Retina (tissue), 1 donor: ENCODE results near the gene ZNF565.
"Not testable (repeated sequence)": the region's sequence is repeated elsewhere in the genome, so short reads cannot be mapped to it uniquely, and the experiment has no call there.

ENCODE experiments used
- DNase-seq: peaks from one replicate; pipeline ENCODE4 v3.0.0-alpha.2; 2016

ZNF565 gene

DNA sequence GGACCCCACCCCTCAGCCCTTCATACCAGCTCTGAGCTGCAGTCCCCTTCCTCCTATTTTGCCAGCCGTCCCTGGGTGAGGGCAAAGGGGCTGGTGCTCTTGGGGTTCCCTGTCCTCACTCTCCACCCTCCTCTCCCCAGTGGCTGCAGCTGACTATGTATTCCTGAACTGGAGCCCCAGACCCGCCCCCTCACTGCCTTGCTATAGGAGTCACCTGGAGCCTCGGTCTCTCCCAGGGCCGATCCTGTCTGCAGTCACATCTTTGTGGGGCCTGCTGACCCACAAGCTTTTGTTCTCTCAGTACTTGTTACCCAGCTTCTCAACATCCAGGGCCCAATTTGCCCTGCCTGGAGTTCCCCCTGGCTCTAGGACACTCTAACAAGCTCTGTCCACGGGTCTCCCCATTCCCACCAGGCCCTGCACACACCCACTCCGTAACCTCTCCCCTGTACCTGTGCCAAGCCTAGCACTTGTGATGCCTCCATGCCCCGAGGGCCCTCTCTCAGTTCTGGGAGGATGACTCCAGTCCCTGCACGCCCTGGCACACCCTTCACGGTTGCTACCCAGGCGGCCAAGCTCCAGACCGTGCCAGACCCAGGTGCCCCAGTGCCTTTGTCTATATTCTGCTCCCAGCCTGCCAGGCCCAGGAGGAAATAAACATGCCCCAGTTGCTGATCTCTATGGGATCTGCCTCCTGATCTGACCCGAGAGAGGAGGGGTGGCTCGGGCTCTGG, 64.6 kb downstream of the ZNF565 start:
- DNase-seq, result no peak

DNA sequence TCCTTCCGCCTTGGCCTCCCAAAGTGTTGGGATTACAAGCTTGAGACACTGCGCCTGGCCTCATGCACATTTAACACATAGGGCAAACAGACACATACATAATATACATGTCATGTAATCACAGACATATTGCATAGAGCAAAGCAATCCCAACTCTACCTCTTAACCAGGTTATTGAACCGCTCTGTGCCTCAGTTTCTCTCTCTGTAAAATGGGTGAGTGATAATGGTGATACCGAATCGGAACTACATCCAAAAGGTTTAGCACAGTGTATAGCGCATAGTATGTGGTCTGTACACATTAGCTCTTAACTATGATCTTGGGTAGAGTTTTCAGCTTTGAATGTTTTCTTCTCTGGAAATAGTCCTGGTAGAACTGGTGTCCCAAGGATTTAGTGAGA, 69.8 kb downstream of the ZNF565 start:
- DNase-seq, result no peak

DNA sequence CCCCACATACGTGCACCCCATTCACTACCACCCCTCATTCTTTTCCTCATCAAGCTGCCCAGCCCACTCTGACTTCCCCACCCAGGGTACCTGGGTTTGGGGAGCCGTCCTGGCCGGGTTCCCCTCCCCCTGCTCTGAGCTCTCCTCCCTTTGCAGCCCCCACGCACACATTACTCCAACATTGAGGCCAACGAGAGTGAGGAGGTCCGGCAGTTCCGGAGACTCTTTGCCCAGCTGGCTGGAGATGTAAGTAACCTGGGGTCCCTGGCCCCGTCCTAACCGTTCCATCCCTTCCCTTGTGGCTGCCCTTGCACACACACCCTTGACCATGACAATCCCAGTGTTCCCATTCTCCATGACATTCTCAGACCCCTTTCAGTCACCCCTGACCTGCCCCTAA, 72.0 kb downstream of the ZNF565 start:
- no peak for DNase-seq

DNA sequence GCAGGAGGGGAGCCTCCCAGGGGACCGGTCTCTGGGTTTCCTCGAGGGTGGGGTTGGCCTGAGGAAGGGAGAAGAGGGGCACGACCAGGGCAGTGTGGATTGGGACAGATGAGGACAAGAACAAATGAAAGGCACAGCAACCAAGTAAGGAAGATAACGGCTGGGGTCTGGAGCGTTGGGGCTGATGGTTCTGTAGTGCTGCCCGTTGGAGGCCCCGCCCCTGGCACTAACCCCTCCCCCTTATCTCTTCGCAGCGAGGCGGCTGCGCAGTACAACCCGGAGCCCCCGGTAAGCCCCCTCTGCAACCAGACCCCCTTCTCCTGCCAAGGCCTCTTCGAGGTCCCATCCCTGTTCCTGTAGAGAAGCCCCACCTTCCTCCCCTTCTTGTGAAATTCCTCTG, 72.4 kb downstream of the ZNF565 start:
- DNase-seq, result no peak

DNA sequence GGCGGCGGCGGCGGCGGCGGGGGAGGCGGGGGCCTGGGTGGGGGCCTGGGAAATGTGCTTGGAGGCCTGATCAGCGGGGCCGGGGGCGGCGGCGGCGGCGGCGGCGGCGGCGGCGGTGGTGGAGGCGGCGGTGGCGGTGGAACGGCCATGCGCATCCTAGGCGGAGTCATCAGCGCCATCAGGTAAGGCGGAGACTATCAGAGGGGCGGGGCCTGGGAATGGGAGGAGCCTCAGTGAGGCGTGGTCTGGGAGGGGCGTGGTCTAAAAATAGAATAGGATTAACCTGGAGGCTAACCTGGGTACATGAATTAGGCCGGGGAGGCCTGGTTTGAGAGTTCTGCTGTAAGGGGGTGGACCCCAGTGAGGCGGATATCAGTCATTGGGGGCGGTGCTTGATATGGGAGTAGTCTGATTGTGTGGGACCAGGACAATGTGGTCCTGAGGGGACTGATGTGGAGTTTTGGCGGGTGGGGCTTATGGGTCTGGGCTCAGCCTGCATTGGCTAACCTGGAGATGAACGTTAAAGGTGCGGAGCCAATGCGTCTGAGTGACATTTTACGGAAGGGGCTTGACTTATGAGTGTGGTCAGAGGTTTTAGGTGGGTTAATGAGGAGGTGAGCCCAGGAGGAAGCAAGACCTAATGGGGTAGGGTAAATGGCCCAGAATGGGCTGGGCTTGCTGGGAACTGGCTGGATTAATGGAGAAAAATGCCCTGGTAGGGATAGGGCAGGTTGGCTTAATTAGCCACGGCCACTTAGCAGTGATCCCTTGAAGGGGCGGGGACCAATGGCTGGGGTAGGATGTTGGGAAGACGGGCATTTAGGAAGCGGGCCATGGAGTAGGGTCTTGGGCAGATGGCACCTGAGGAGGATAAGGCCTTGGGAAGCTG, 73.2 kb downstream of the ZNF565 start:
- DNase-seq, result peak; percentile 81

DNA sequence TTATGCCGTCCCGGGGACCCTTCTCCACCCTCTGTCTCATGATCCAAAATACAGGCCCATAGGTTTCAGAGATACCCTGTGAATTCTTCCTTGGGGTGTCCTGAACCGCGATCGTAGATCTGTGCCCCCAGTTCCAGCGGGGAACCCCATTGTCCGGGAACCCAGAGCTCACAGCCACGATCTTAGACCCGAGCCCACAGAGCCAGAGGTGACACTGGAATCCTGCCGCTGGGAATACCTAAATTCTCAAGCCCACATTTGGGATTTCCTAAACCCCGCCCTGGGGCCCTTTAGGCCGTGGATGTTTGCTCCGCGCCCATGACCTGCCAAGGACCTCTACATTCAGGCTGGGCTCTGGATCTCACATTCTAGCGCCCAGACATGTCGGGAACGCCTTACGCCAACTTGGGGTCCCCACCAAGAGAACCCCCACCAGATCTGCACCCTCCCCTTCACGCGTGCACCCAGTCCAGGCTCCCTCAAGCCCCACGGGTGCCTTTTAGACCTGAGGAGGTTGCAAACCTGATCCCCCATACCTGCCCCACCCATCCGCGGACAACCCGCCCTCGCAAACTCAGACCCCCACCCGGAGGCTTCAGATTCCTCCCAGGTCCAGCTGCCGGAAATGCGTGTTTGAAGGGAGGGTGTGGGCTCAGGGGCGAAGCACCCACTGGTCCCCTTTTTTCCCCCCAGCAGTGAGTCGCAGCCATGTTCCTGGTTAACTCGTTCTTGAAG, 74.0 kb downstream of the ZNF565 start:
- DNase-seq, result peak; percentile 65

DNA sequence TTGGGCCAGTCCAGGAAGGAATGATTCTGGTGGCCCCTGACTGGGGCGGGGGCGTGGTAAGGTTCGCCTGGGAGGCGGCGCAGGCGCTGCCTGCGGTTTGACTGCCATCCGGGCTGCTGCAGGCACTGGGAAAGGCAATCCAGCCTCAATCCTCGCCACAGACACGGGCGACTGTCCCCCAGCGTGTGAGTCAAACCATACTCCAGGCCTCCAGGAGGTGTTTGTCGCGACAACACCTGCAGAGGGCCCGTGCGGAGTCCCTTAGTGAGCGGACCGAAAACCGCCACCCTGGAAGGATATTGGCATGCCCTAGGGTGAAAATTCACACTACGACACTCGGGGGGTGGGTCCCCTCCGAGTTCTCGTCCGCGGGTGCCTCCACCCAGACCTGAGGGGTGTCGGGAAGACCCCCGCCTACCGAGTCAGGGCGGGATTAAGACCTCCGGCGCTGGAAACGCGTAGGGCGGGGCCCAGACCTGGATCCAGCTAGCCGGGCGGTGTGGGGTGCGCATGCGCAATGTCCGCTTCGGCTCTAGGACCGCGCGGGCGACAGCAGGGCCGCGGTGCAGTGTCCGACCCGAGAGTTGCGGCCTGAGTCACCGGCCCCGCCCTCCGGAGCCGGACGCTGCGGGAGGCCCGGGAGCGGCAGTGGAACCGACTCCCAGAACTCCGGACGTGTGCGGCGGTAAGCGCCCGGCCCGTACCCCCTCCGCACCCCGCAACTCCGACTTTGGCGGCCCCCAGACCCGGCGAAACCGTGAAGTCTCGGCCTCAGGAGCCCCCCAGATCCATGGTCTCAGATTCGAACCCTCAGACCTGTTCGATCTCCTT, 74.8 kb downstream of the ZNF565 start, which contains the start of gene CAPNS1:
TSS of gene CAPNS1 (plus strand) at position 594 of the 831 bp plus-strand sequence. CDS start 946 bp downstream, outside the sequence.
- peak; percentile 95 for DNase-seq

DNA sequence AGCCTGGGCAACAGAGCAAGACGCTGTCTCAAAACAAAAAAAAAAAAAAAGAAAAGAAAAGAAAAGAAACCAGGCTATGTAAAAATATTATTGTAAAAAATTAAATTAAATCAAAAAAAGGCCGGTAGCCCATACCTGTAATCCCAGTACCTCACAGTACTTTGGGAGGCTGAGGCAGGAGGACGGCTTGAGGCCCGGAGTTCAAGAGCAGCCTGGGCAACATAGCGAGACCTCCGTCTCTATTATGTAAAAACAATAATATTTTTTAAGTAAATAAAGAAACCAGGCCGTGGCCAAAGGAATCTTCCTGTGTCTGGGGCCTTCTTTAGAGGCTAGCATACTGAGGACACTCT, 75.4 kb downstream of the ZNF565 start:
- no peak for DNase-seq

DNA sequence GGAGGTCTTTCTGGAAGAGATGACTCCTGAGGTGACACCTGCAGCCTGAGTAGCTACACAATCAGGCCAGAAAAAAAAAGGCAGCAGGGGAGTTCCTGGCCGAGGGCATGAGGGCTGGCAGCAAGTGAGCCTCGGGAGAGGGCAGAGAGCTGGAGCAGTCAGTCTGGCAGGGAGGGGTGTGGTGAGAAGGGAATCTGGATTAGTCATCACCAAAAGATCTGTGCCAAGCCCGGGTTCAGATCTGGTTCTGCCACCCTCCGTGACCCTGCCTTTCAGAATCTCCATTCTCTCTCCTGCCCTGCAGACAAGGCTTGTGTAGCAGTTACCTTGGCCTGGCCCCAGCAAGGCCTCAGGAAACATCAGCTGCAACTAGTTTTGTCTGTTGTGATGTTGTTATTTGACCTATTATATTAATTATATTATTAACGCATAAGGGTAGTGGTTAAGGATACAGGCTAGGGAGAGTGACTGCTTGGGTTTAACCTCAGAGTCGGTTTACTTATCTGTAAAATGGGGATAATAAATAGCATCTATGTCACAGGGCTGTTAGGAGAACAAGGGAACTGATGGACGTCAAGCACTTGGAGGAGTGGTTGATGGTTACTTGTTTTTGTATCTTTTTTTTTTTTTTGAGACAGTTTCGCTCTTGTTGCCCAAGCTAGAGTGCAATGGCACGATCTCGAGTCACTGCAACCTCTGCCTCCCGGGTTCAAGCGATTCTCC, 77.3 kb downstream of the ZNF565 start:
- DNase-seq, result no peak

DNA sequence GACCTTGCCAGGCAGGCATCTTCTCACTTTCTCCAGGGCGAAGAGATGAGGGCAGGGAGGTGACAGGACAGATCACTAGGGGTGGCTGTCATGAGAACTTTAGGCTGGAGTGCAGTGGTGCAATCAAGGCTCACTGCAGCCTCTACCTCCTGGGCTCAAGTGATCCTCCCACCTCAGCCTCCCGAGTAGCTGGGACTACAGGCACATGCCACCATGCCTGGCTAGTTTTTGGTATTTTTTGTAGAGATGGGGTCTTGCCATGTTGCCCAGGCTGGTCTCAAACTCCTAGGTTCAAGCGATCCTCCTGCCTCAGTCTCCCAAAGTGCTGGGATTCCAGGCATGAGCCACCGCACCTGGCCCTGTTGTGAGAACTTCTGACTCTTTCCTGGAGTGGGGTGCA, 79.6 kb downstream of the ZNF565 start:
- not testable (repeated sequence) for DNase-seq
